AG04450 (cell line): ENCODE measurements around the gene VSIR. TPM values are rescaled to one million over a fixed set of nuclear protein-coding genes. Genes with fewer than 3 reads are reported as not detected.
A peak's percentile ranks its signal among the peaks of the same experiment; 100 is the strongest.

ENCODE experiments used
- CTCF ChIA-PET: fragments of 300-600, 350-600 bp; formaldehyde crosslinking; extraction: SDS; loops from one replicate; lab custom pipeline; 2022; ENCODE audit warnings: antibody characterized with exemption, inconsistent platforms; lab: Charles Lee
- POLR2A ChIA-PET: fragments of 350-600 bp; formaldehyde crosslinking; extraction: SDS; loops from one replicate; lab custom pipeline; 2021; ENCODE audit warnings: antibody characterized with exemption, inconsistent platforms; lab: Yijun Ruan, JAX
- DNase-seq: peaks from one replicate; pipeline ENCODE4 v3.0.0-alpha.2; 2011; ENCODE audit warnings: low read depth, low spot score
- H3K27ac ChIP-seq: one replicate; pipeline ENCODE4 v1.5.1; 2012; ENCODE audit warnings: low read depth, low read length, control low read depth
- H3K27me3 ChIP-seq: one replicate; pipeline ENCODE4 v1.6.0; 2012; ENCODE audit warnings: low read length; ENCODE audit not compliant: control insufficient read depth, insufficient read depth
- H3K4me3 ChIP-seq: 2 replicates; pipeline ENCODE4 v1.5.1; 2011; ENCODE audit warnings: mild to moderate bottlenecking, low read depth, low read length, control low read depth
- H3K9me3 ChIP-seq: 2 replicates; pipeline ENCODE4 v1.5.1; 2012; ENCODE audit warnings: low read length; ENCODE audit not compliant: control insufficient read depth, insufficient read depth
- polyA plus RNA-seq: library from polyadenylated mRNA; depleted of rRNA; stranded (reverse); fragments of >200 nt; gene quantifications from 2 replicates; pipeline ENCODE4 v1.2.3, GENCODE V29; 2011
- TF ChIP-seq, protein P1 (sequence below): IDR thresholded peaks from 2 replicates; pipeline ENCODE4 v1.5.1; 2011; ENCODE audit warnings: low read depth, low read length, control low read depth, inconsistent platforms

Gene VSIR
- polyA plus RNA-seq, 1 experiment = 22.1 TPM

DNA sequence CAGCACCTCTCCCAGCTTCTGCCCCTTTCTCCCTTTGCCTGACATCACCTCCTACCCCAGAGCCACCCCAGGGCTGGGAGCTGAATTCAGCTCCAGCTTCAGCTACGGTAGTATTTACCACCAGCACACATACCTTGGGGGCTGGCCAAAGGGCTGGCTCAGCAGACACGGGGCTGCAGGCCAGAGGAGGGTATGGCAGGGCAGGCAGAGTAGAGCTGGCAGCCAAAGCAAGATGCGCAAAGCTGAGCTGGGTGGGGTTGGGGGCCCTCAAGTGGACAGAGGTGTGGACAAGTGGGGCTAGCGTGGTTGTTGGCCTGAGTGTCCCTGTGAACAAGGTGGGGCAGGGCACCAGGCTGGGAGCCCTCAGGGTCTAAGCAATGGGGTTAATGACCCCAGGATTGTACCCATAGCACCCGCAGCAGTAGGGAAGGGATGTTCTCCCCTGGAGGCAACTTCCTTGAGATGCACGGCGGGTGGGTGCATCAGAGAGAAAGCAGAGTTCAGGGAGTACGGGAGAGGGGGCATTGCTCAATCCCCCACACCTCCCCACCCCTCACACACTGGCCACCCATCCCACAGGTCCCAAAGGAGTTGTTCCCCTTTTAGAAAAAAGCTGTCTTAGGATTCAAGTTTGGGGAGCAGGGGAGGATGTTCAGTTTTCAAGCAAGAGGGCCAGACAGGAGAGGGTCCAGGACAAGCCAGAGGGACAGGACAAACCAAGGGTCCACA is 8.0 kb downstream of the VSIR start:
- TF ChIP-seq, protein P1, sequence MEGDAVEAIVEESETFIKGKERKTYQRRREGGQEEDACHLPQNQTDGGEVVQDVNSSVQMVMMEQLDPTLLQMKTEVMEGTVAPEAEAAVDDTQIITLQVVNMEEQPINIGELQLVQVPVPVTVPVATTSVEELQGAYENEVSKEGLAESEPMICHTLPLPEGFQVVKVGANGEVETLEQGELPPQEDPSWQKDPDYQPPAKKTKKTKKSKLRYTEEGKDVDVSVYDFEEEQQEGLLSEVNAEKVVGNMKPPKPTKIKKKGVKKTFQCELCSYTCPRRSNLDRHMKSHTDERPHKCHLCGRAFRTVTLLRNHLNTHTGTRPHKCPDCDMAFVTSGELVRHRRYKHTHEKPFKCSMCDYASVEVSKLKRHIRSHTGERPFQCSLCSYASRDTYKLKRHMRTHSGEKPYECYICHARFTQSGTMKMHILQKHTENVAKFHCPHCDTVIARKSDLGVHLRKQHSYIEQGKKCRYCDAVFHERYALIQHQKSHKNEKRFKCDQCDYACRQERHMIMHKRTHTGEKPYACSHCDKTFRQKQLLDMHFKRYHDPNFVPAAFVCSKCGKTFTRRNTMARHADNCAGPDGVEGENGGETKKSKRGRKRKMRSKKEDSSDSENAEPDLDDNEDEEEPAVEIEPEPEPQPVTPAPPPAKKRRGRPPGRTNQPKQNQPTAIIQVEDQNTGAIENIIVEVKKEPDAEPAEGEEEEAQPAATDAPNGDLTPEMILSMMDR = no peak
- Histone ChIP-seq H3K27ac (no peak overlapping the region), H3K4me3 (no peak overlapping the region), H3K27me3 (no peaks in the 10 kb centered on the region), H3K9me3 (no peaks in the 10 kb centered on the region; the same call in 1 of the 2 replicates)
- DNase-seq = no peak
- CTCF ChIA-PET = interaction anchor here (1.9 to 4.4 kb wide), 2 partner anchors 8 to 69 kb away, joined by 5 to 14 read pairs; partner anchors contain the start of gene VSIR
- POLR2A ChIA-PET = no interaction called here

DNA sequence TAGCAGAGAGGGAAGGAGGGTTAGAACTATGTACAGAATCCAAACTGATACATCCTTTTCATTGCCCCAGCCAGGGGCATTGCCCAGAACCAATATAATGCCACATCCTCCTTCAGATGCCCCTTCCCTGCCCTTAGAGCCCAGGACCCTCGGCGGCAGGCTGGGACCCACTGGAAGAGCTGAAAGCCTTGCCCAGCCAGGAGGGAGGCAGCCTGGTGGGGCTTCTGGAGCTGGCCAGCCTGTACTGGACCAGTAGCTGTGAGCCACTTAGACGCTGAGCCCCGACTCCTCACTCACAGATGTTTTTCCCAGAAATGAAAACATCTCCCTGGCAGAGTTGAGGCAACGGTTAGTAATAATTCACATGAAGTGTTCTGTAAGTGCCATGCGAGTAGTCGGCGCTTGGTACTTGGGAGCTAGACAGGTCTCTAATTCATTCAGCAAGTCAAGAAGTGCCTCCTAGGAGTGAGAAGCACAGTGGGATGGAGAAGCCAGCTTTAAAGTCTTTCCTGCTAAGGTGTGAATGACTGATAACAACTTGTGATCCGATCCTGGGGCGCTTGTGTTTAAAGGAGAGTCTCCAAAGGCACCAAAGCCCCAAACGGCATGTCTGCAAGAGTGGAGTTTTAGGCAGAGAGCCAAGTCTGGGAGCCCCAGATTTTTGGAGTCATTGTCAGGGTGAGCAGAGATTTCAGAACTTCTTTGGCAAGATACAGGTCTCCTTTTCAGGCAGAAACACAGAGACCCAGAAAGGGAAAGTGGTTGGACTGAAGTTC is 9.8 kb downstream of the VSIR start:
- POLR2A ChIA-PET = interaction anchor here (0.7 kb wide), 1 partner anchor 45 kb away, joined by 15 read pairs; no protein-coding TSS in a partner anchor
- no peak for DNase-seq

DNA sequence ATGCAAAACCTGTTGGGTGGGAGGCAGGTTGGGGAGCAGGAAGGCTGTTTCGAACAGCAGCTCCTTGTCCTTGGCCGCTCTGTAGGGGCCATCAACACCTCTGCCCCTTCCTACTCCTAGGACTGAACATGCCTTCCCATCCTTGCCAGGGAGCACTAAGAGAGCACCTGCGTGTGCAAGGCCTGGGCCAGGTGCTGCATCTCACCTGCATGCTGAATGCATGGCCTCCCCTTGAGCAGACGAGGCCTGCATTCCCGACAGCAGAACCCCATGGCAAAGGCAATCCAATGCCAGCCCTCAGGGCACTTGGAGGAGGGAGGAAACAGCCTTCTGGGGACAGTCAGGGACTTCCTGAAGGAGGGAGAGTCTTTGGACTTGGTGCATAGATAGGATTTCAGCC is 11.0 kb downstream of the VSIR start:
- ChIA-PET CTCF (interaction anchor here (4.4 kb wide), 1 partner anchor 11 kb away, joined by 14 read pairs; the partner anchor contains the start of gene VSIR), POLR2A (no interaction called here)
- H3K9me3 ChIP-seq = no peaks in the 10 kb centered on the region; the same call in 1 of the 2 replicates
- TF ChIP-seq, protein P1 = no peak
- no peak for DNase-seq
- H3K4me3 ChIP-seq = no peak overlapping the region
- no peaks in the 10 kb centered on the region for H3K27me3 ChIP-seq
- H3K27ac ChIP-seq = no peak overlapping the region

More for the DNA sequence above, 9.8 kb downstream of the VSIR start:
- Histone ChIP-seq H3K4me3 (no peak overlapping the region), H3K9me3 (no peaks in the 10 kb centered on the region; the same call in 1 of the 2 replicates), H3K27me3 (no peaks in the 10 kb centered on the region), H3K27ac (peak overlapping the region; percentile 39)
- TF ChIP-seq, protein P1 = no peak
- CTCF ChIA-PET = interaction anchor here (4.4 kb wide), 1 partner anchor 10 kb away, joined by 14 read pairs; the partner anchor contains the start of gene VSIR

DNA sequence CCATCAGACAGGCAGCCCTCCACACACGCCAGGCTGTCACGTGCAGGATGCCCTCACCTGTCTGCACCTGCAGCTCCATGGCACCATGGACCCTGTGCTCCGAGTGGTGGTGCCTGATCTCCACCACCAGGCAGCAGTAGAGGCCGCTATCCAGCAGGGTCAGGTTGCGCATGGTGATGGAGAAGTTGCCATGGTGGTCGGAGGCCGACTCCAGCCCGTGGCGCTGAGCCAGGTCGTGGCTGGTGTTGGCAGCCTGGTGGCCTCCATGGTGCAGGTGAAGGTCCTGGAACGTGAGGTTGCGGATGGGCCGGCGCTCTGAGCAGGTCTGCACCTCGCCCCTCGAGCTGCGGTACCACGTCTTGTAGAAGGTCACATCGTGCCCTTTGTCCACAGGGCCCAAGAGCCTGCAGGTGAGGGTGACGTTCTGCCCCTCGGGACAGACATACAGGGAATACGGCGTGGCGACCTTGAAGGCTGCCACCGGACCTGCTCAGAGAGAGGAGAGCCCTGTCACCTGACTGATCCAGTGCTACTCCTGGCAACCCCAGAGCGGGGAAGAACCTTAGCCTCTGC is 11.7 kb downstream of the VSIR start:
- no peak overlapping the region for H3K27ac ChIP-seq
- POLR2A ChIA-PET = no interaction called here
- H3K4me3 ChIP-seq = no peak overlapping the region
- no peak for DNase-seq
- H3K27me3 ChIP-seq = no peaks in the 10 kb centered on the region
- H3K9me3 ChIP-seq = no peaks in the 10 kb centered on the region; the same call in 1 of the 2 replicates
- TF ChIP-seq, protein P1 = no peak
- CTCF ChIA-PET = interaction anchor here (4.4 kb wide), 1 partner anchor 12 kb away, joined by 14 read pairs; the partner anchor contains the start of gene VSIR
